ENCODE results near the gene PODN.

PODN gene

DNA sequence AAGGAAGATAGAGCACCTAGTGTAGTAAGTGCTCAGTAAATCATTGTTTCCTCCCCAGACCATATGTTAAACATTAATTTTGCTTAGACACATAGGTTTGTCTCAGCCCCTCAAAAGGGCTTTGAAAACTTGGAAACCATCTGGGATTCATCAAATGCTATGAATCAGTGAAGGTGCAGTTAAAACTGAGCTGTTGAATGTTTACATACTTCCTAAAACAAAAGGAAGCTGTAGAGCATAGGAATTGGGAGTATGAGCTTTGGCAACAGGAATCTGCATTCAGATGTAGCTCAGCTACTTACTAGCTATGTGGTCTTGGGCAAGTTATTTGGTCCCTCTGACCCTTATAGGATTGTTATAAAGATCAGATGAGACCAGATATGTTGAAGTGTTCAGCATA, 18.7 kb upstream of the PODN start:
- no peaks in the 10 kb centered on the region for H3K79me2 ChIP-seq (ENCODE audit: insufficient read depth, low read length)
- H3K4me2 ChIP-seq (ENCODE audit: insufficient read depth, low read length), result no peak overlapping the region
- H3K9ac ChIP-seq (ENCODE audit: low read depth, low read length), result no peak overlapping the region
- H3K9me3 ChIP-seq (ENCODE audit: insufficient read depth, low read length, severe bottlenecking), result no peaks in the 10 kb centered on the region
- peaks cover 24% of the 10 kb centered on the region; the same call in 1 of the 2 replicates for H3K36me3 ChIP-seq (ENCODE audit: insufficient read depth, low read length)
- H3K4me3 ChIP-seq (ENCODE audit: low read depth in 1 of 2, low read length in 2 of 2), result no peak overlapping the region
- no peaks in the 10 kb centered on the region for H4K20me1 ChIP-seq (ENCODE audit: insufficient read depth, low read length)
- no peaks in the 10 kb centered on the region for H3K27me3 ChIP-seq (ENCODE audit: insufficient read depth, low read length, poor library complexity)
- DNase-seq, result no peak
- TF ChIP-seq, protein P1, sequence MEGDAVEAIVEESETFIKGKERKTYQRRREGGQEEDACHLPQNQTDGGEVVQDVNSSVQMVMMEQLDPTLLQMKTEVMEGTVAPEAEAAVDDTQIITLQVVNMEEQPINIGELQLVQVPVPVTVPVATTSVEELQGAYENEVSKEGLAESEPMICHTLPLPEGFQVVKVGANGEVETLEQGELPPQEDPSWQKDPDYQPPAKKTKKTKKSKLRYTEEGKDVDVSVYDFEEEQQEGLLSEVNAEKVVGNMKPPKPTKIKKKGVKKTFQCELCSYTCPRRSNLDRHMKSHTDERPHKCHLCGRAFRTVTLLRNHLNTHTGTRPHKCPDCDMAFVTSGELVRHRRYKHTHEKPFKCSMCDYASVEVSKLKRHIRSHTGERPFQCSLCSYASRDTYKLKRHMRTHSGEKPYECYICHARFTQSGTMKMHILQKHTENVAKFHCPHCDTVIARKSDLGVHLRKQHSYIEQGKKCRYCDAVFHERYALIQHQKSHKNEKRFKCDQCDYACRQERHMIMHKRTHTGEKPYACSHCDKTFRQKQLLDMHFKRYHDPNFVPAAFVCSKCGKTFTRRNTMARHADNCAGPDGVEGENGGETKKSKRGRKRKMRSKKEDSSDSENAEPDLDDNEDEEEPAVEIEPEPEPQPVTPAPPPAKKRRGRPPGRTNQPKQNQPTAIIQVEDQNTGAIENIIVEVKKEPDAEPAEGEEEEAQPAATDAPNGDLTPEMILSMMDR (IDR thresholded peaks at IDR 0.05; ENCODE audit: borderline replicate concordance, extremely low read depth, low read length, poor library complexity, severe bottlenecking), result no peak
- TF ChIP-seq EZH2 (IDR thresholded peaks at IDR 0.05; ENCODE audit: borderline replicate concordance, low read depth, low read length, severe bottlenecking), result no peak
- ATAC-seq (ENCODE audit: insufficient read depth, low read depth), result no peak
- H3K27ac ChIP-seq (ENCODE audit: low read length), result no peak overlapping the region
- H2AFZ ChIP-seq (ENCODE audit: low read depth, low read length), result no peak overlapping the region
- H3K4me1 ChIP-seq (ENCODE audit: insufficient read depth, low read length), result no peaks in the 10 kb centered on the region

DNA sequence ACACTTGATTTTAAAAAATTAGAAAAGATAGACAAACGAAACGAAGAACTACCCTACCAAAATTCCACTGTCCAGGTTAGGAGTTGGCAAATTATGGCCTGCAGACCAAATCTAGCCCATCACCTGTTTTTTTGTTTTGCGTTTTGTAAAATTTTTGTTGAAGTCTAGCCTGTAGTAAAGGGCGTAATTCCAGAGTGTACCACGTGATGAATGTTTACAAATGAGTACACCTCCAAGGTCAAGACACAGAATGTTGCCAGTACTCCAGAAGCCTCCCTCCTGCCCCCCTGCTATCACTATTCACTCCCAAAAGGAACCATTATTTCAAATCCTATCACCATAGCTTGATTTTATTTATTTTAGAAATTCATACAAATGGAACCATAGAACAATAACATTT, 17.1 kb upstream of the PODN start:
- ATAC-seq (ENCODE audit: insufficient read depth, low read depth), result no peak

DNA sequence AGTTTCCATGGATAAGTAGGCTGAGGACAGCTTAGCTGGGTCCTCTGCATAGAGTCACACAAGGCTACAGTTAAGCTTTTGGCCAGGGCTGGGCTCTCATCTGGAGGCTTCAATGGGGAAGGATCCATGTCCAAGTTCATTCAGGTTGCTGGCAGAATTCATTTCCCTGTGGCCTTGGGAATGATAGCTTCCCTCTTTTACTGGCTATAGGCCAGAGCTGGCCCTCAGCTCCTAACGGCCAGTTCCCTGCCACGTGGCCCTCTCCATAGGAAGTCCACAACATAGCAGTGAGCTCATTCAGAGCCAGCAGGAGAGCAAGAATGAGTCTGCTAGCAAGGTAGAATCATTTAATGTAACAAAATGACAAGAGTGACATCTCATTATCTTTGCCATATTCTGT, 15.1 kb upstream of the PODN start:
- no peaks in the 10 kb centered on the region for H4K20me1 ChIP-seq (ENCODE audit: insufficient read depth, low read length)
- no peaks in the 10 kb centered on the region for H3K9me3 ChIP-seq (ENCODE audit: insufficient read depth, low read length, severe bottlenecking)
- no peak overlapping the region for H3K4me2 ChIP-seq (ENCODE audit: insufficient read depth, low read length)
- DNase-seq (no peak), ATAC-seq (ENCODE audit: insufficient read depth, low read depth) (no peak)
- no peaks in the 10 kb centered on the region for H3K4me1 ChIP-seq (ENCODE audit: insufficient read depth, low read length)
- peaks cover 27% of the 10 kb centered on the region; the same call in 1 of the 2 replicates for H3K36me3 ChIP-seq (ENCODE audit: insufficient read depth, low read length)
- no peak overlapping the region for H2AFZ ChIP-seq (ENCODE audit: low read depth, low read length)
- H3K79me2 ChIP-seq (ENCODE audit: insufficient read depth, low read length), result no peaks in the 10 kb centered on the region
- no peaks in the 10 kb centered on the region for H3K27me3 ChIP-seq (ENCODE audit: insufficient read depth, low read length, poor library complexity)
- H3K4me3 ChIP-seq (ENCODE audit: low read depth in 1 of 2, low read length in 2 of 2), result no peak overlapping the region
- H3K27ac ChIP-seq (ENCODE audit: low read length), result no peak overlapping the region
- TF ChIP-seq, protein P1 (IDR thresholded peaks at IDR 0.05; ENCODE audit: borderline replicate concordance, extremely low read depth, low read length, poor library complexity, severe bottlenecking), result no peak
- TF ChIP-seq EZH2 (IDR thresholded peaks at IDR 0.05; ENCODE audit: borderline replicate concordance, low read depth, low read length, severe bottlenecking), result no peak
- H3K9ac ChIP-seq (ENCODE audit: low read depth, low read length), result no peak overlapping the region

More for the DNA sequence above, 17.1 kb upstream of the PODN start:
- TF ChIP-seq EZH2 (IDR thresholded peaks at IDR 0.05; ENCODE audit: borderline replicate concordance, low read depth, low read length, severe bottlenecking), result no peak
- TF ChIP-seq, protein P1 (IDR thresholded peaks at IDR 0.05; ENCODE audit: borderline replicate concordance, extremely low read depth, low read length, poor library complexity, severe bottlenecking), result no peak
- H3K4me2 ChIP-seq (ENCODE audit: insufficient read depth, low read length), result no peak overlapping the region
- no peaks in the 10 kb centered on the region for H4K20me1 ChIP-seq (ENCODE audit: insufficient read depth, low read length)
- H3K27ac ChIP-seq (ENCODE audit: low read length), result no peak overlapping the region
- H3K36me3 ChIP-seq (ENCODE audit: insufficient read depth, low read length), result peaks cover 17% of the 10 kb centered on the region; the same call in 1 of the 2 replicates
- no peak overlapping the region for H3K4me3 ChIP-seq (ENCODE audit: low read depth in 1 of 2, low read length in 2 of 2)
- no peak overlapping the region for H2AFZ ChIP-seq (ENCODE audit: low read depth, low read length)
- no peaks in the 10 kb centered on the region for H3K27me3 ChIP-seq (ENCODE audit: insufficient read depth, low read length, poor library complexity)
- DNase-seq, result no peak
- no peaks in the 10 kb centered on the region for H3K9me3 ChIP-seq (ENCODE audit: insufficient read depth, low read length, severe bottlenecking)
- H3K9ac ChIP-seq (ENCODE audit: low read depth, low read length), result no peak overlapping the region
- H3K4me1 ChIP-seq (ENCODE audit: insufficient read depth, low read length), result no peaks in the 10 kb centered on the region
- H3K79me2 ChIP-seq (ENCODE audit: insufficient read depth, low read length), result no peaks in the 10 kb centered on the region
